SK-N-SH (cell line): ENCODE measurements around the gene STX11.

ENCODE experiments used
- CTCF ChIP-seq: fragments of 200-600 bp; sonication (generic); IDR thresholded peaks from 2 replicates; pipeline ENCODE4 v1.6.1; 2017; ENCODE audit warnings: antibody characterized with exemption, mild to moderate bottlenecking, moderate library complexity
- EZH2phosphoT487 ChIP-seq: fragments of 200-600 bp; sonication (generic); IDR thresholded peaks from 2 replicates; pipeline ENCODE4 v1.6.1; 2017; ENCODE audit warnings: low read depth, mixed run types, mild to moderate bottlenecking, antibody characterized with exemption, moderate library complexity, borderline replicate concordance
- GABPA ChIP-seq: IDR thresholded peaks from 2 replicates; pipeline ENCODE4 v1.4.0; 2012; ENCODE audit warnings: low read depth, mild to moderate bottlenecking
- GATA2 ChIP-seq: sonication (generic); formaldehyde crosslinking; IDR thresholded peaks from 2 replicates; pipeline ENCODE4 v1.5.0; 2020; ENCODE audit warnings: mild to moderate bottlenecking, missing genetic modification reagents
- JUND ChIP-seq: IDR thresholded peaks from 2 replicates; pipeline ENCODE4 v1.4.0; 2012
- MAX ChIP-seq: IDR thresholded peaks from 2 replicates; pipeline ENCODE4 v1.4.0; 2012; ENCODE audit warnings: low read depth
- REST ChIP-seq: IDR thresholded peaks from 2 replicates; pipeline ENCODE4 v1.6.1; 2012; ENCODE audit warnings: mild to moderate bottlenecking, low read depth, low read length, moderate library complexity
- YY1 ChIP-seq: IDR thresholded peaks from 2 replicates; pipeline ENCODE4 v1.4.0; 2012; ENCODE audit warnings: low read depth, mild to moderate bottlenecking

GRCh38 chr6:144156338-144156737 lies 6.0 kb downstream of the STX11 start:
- TF ChIP-seq CTCF: no peak
- no peak for TF ChIP-seq GATA2 (CRISPR knock-in tag)
- TF ChIP-seq REST: no peak
- TF ChIP-seq EZH2phosphoT487: no peak
- no peak for TF ChIP-seq JUND
- TF ChIP-seq GABPA: no peak
- no peak for TF ChIP-seq YY1
- TF ChIP-seq MAX: no peak
